ENCODE measurements around the gene PDLIM1. TPM values are rescaled to one million over a fixed set of nuclear protein-coding genes. Genes with fewer than 3 reads are reported as not detected.

PDLIM1 gene
- total and polyA plus RNA-seq, 2 experiments from 2014 or later, result 111 to 233 TPM

DNA sequence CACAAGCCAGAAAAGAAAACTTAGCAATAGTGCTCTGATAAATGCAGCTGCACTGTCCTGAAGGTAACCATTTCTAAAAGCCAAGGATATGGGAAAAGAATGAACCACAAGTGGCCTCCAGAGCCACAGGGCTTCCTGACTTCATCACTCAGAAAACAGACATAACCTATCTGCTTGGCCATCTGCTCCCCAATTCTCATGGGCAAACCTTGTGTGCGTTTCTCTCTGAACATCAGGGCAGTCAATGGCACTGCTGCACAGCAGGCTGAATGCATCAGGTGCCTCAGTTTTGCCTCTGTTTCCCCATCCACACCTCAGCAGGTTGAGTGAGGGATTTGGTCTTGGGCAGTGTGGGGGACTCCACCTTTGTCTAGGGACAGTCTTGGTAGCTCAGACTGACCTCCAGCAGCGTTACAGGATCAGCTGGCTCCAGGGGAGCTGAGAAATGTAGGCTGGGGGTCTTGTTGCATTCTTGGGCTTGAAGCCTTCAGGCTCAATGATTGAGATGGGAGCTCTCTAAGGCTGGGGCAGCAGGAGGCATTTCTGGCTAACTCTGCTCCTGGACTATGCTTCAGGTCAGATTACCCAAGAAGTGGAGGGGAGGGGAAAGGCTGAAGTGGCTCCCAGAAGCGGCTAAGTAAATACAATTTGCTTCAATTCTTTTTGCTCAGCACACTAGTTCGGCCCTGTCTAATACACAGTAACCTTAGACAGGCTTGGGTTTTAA lies 23.6 kb upstream of the PDLIM1 start (continued):
- TF ChIP-seq, protein P1, sequence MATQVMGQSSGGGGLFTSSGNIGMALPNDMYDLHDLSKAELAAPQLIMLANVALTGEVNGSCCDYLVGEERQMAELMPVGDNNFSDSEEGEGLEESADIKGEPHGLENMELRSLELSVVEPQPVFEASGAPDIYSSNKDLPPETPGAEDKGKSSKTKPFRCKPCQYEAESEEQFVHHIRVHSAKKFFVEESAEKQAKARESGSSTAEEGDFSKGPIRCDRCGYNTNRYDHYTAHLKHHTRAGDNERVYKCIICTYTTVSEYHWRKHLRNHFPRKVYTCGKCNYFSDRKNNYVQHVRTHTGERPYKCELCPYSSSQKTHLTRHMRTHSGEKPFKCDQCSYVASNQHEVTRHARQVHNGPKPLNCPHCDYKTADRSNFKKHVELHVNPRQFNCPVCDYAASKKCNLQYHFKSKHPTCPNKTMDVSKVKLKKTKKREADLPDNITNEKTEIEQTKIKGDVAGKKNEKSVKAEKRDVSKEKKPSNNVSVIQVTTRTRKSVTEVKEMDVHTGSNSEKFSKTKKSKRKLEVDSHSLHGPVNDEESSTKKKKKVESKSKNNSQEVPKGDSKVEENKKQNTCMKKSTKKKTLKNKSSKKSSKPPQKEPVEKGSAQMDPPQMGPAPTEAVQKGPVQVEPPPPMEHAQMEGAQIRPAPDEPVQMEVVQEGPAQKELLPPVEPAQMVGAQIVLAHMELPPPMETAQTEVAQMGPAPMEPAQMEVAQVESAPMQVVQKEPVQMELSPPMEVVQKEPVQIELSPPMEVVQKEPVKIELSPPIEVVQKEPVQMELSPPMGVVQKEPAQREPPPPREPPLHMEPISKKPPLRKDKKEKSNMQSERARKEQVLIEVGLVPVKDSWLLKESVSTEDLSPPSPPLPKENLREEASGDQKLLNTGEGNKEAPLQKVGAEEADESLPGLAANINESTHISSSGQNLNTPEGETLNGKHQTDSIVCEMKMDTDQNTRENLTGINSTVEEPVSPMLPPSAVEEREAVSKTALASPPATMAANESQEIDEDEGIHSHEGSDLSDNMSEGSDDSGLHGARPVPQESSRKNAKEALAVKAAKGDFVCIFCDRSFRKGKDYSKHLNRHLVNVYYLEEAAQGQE (IDR thresholded peaks at IDR 0.05; ENCODE audit: unreplicated experiment), result no peak
- TF ChIP-seq, protein P2, sequence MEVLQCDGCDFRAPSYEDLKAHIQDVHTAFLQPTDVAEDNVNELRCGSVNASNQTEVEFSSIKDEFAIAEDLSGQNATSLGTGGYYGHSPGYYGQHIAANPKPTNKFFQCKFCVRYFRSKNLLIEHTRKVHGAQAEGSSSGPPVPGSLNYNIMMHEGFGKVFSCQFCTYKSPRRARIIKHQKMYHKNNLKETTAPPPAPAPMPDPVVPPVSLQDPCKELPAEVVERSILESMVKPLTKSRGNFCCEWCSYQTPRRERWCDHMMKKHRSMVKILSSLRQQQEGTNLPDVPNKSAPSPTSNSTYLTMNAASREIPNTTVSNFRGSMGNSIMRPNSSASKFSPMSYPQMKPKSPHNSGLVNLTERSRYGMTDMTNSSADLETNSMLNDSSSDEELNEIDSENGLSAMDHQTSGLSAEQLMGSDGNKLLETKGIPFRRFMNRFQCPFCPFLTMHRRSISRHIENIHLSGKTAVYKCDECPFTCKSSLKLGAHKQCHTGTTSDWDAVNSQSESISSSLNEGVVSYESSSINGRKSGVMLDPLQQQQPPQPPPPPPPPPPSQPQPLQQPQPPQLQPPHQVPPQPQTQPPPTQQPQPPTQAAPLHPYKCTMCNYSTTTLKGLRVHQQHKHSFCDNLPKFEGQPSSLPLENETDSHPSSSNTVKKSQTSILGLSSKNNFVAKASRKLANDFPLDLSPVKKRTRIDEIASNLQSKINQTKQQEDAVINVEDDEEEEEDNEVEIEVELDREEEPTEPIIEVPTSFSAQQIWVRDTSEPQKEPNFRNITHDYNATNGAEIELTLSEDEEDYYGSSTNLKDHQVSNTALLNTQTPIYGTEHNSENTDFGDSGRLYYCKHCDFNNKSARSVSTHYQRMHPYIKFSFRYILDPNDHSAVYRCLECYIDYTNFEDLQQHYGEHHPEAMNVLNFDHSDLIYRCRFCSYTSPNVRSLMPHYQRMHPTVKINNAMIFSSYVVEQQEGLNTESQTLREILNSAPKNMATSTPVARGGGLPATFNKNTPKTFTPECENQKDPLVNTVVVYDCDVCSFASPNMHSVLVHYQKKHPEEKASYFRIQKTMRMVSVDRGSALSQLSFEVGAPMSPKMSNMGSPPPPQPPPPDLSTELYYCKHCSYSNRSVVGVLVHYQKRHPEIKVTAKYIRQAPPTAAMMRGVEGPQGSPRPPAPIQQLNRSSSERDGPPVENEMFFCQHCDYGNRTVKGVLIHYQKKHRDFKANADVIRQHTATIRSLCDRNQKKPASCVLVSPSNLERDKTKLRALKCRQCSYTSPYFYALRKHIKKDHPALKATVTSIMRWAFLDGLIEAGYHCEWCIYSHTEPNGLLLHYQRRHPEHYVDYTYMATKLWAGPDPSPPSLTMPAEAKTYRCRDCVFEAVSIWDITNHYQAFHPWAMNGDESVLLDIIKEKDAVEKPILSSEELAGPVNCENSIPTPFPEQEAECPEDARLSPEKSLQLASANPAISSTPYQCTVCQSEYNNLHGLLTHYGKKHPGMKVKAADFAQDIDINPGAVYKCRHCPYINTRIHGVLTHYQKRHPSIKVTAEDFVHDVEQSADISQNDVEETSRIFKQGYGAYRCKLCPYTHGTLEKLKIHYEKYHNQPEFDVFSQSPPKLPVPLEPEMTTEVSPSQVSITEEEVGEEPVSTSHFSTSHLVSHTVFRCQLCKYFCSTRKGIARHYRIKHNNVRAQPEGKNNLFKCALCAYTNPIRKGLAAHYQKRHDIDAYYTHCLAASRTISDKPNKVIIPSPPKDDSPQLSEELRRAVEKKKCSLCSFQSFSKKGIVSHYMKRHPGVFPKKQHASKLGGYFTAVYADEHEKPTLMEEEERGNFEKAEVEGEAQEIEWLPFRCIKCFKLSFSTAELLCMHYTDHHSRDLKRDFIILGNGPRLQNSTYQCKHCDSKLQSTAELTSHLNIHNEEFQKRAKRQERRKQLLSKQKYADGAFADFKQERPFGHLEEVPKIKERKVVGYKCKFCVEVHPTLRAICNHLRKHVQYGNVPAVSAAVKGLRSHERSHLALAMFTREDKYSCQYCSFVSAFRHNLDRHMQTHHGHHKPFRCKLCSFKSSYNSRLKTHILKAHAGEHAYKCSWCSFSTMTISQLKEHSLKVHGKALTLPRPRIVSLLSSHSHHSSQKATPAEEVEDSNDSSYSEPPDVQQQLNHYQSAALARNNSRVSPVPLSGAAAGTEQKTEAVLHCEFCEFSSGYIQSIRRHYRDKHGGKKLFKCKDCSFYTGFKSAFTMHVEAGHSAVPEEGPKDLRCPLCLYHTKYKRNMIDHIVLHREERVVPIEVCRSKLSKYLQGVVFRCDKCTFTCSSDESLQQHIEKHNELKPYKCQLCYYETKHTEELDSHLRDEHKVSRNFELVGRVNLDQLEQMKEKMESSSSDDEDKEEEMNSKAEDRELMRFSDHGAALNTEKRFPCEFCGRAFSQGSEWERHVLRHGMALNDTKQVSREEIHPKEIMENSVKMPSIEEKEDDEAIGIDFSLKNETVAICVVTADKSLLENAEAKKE (CRISPR knock-in tag; IDR thresholded peaks at IDR 0.05), result no peak

DNA sequence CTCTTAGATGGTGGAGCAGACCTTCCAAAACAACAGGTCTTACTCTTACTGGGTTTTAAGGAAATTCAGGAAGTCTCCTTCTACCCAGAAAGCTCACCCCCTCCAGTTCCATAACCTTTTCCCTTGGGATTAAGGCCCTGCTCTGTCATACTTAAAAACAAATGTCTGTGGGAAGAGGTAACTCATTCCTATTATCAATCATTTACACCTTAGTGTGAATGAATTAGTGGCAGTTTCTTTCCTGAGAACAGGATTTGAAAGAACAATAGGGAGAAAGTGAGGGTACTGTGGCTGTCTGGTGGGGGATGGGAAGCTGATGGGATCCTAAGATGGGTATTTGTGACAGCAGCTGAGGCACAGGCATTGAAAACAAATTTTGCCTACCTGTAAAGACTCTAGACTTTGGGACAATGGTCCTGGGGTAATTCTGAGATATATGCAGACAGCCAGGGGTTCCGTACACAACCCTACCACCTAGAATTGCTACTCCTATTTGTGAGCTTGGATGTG lies 22.2 kb upstream of the PDLIM1 start:
- peaks cover 35% of the 10 kb centered on the region for H3K4me1 ChIP-seq (ENCODE audit: insufficient read depth)
- no peak for TF ChIP-seq ZNF114 (CRISPR knock-in tag; IDR thresholded peaks at IDR 0.05)
- TF ChIP-seq ZNF331 (CRISPR knock-in tag; IDR thresholded peaks at IDR 0.05; ENCODE audit: low read depth), result no peak
- TF ChIP-seq, protein P1 (IDR thresholded peaks at IDR 0.05; ENCODE audit: unreplicated experiment), result no peak
- TF ChIP-seq, protein P3, sequence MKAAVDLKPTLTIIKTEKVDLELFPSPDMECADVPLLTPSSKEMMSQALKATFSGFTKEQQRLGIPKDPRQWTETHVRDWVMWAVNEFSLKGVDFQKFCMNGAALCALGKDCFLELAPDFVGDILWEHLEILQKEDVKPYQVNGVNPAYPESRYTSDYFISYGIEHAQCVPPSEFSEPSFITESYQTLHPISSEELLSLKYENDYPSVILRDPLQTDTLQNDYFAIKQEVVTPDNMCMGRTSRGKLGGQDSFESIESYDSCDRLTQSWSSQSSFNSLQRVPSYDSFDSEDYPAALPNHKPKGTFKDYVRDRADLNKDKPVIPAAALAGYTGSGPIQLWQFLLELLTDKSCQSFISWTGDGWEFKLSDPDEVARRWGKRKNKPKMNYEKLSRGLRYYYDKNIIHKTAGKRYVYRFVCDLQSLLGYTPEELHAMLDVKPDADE (IDR thresholded peaks at IDR 0.05), result no peak
- no peak for TF ChIP-seq EZH2phosphoT487 (IDR thresholded peaks at IDR 0.05; ENCODE audit: unreplicated experiment)
- TF ChIP-seq JUNB (IDR thresholded peaks at IDR 0.05; ENCODE audit: unreplicated experiment), result no peak

More for the DNA sequence above, 22.2 kb upstream of the PDLIM1 start:
- DNase-seq (ENCODE audit: low spot score), result peak; percentile 66
- no peaks in the 10 kb centered on the region for H3K79me2 ChIP-seq (replicated peaks; ENCODE audit: insufficient read depth)
- peaks cover 12% of the 10 kb centered on the region; the same call in 1 of the 2 replicates for H3K9me2 ChIP-seq (ENCODE audit: insufficient read depth)
- no peaks in the 10 kb centered on the region for H3K36me3 ChIP-seq (ENCODE audit: insufficient read depth)
- no peaks in the 10 kb centered on the region for H4K20me1 ChIP-seq (replicated peaks; ENCODE audit: insufficient read depth)
- no peak overlapping the region for H2AFZ ChIP-seq
- no peak overlapping the region for H3K27ac Mint-ChIP-seq
- H3K27me3 ChIP-seq (ENCODE audit: insufficient read depth), result no peaks in the 10 kb centered on the region
- H3K27me3 Mint-ChIP-seq (ENCODE audit: insufficient read depth, low read depth, poor library complexity), result peaks cover 2% of the 10 kb centered on the region
- H3K4me3 ChIP-seq, result no peak overlapping the region
- H3K4me1 Mint-ChIP-seq, result peaks cover 36% of the 10 kb centered on the region
- H3K9me3 Mint-ChIP-seq, result no peaks in the 10 kb centered on the region
- H3K36me3 Mint-ChIP-seq (ENCODE audit: low read depth), result peaks cover 3% of the 10 kb centered on the region; the same call in 2 of the 3 replicates
- H3F3A ChIP-seq (replicated peaks; ENCODE audit: low read depth), result 0 out of 2 replicates have a peak, but pooled peaks cover 4% of the 10 kb centered on the region
- H3K4me3 Mint-ChIP-seq, result no peak overlapping the region
- H3K27ac ChIP-seq (ENCODE audit: low read depth), result no peak overlapping the region
- peak overlapping the region; percentile 26 for H3K4me2 ChIP-seq
- ATAC-seq, result peak; percentile 31
